NCI-H345 treated with DMSO at 0.1 percent for 48 hours (cell line): ENCODE measurements around the gene ACOX2.
A peak's percentile ranks its signal among the peaks of the same experiment; 100 is the strongest.
"Not testable (repeated sequence)": the region's sequence is repeated elsewhere in the genome, so short reads cannot be mapped to it uniquely, and the experiment has no call there.

Source experiments
- DNase-seq: peaks from one replicate; lab custom pipeline; 2025; ENCODE audit not compliant: unreplicated experiment; lab: John Stamatoyannopoulos, UW

Gene ACOX2

GRCh38 chr3:58535531-58536500, 1.2 kb downstream of the ACOX2 start:
- no peak for DNase-seq

GRCh38 chr3:58534592-58535494, 2.1 kb downstream of the ACOX2 start:
- DNase-seq = no peak

DNA sequence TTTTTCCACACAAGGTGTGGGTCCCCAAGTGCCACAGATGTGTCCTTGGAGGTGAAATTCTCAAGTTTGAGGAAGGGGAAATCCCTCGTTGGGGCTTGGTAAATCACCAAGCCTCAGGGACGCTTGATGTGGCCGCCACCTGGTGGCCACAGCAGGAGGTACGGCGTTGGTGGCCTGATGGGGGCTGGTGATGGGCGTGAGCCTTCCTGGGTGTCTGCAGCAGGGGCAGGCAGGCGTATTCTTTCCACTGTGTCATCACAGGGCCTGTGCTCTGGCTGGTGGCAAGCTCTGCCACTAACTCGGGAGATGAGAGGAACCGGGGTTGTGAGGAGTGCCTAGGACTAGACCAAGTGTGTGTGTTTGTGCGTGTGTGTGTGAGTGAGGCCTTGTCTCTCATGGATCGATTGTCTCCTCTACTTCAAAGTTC, 4.2 kb downstream of the ACOX2 start:
- DNase-seq = peak; percentile 8

- no peak for DNase-seq
Measured at GRCh38 chr3:58531956-58532355, 5.0 kb downstream of the ACOX2 start.

- no peak for DNase-seq
Measured at GRCh38 chr3:58531555-58531954, 5.4 kb downstream of the ACOX2 start.

DNA sequence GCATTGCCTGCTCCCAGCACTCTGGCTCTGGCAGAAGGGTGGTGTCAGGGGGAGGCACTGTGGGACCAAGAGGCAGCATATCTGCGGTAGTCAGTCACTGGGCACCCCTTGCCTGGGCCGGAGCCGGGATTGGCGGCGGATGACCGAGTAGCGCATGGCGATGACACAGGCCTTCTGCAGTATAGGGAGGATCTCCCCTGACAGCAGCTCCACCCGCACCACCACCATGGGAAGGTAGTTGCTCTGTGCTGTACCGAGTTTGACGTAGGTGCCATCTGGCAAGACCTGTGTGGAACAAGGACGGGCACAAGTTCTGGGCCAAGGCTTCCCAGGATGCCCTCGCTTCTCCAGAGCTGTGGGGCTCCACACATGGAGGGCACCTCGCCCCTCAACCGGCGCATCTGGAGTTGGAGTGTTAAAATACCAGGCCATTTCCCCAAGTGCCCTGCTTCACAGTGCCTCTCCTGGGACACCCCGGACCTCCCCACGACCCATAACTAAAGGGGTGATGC, 6.6 kb downstream of the ACOX2 start:
- no peak for DNase-seq

GRCh38 chr3:58529516-58530353, 7.3 kb downstream of the ACOX2 start:
- no peak for DNase-seq

DNA sequence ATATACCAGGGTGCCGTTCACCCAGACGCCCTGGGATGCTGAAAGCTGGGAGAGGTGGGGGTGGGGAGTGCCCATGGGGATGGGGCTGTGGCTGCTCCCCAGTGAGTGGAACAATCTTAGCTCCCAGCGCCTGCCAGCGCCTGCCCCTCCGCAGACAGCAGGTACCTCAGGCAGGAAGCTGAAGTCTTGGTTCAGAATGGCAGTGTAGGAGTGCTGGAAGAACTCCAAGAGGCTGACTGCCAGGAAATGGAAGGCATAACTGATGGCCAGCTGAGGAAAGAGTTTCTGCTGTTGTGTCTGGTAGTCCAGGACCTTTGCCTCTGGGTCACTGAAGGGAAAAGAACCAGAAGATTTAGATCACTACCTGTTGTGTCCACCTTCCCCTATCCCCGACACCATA, 8.4 kb downstream of the ACOX2 start:
- no peak for DNase-seq

GRCh38 chr3:58527440-58527839, 9.6 kb downstream of the ACOX2 start:
- not testable (repeated sequence) for DNase-seq

- no peak for DNase-seq
Measured at GRCh38 chr3:58526515-58526957, 10.5 kb downstream of the ACOX2 start.

DNA sequence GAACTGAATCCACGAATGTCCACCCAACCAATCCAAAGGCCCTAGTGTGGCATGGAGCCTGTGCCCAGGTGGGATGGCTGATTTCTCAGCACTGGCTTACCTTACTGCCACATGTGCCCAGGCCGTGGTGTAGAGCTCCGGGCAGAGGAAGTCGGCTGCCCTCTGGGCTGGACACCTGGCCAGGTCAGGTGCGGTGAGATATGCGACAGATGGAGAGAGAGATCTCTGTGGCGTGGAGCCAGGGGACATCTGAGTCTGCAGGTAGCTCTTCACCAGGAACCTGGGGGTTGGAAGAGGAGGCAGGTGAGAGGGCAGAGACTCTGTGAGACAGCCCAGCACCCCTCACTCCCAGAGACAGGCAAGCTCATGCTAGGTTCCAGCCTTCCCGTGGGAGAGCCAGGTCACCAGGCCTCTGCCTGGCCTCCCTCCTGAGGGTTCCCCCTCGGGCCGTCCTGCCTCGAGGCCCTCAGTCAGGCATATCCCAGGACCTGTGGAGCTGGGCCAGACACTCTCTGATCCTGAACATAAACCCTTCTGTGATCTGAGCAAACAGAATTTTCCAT, 12.6 kb downstream of the ACOX2 start:
- DNase-seq = no peak

GRCh38 chr3:58522759-58523425, 14.1 kb downstream of the ACOX2 start:
- DNase-seq = no peak

DNA sequence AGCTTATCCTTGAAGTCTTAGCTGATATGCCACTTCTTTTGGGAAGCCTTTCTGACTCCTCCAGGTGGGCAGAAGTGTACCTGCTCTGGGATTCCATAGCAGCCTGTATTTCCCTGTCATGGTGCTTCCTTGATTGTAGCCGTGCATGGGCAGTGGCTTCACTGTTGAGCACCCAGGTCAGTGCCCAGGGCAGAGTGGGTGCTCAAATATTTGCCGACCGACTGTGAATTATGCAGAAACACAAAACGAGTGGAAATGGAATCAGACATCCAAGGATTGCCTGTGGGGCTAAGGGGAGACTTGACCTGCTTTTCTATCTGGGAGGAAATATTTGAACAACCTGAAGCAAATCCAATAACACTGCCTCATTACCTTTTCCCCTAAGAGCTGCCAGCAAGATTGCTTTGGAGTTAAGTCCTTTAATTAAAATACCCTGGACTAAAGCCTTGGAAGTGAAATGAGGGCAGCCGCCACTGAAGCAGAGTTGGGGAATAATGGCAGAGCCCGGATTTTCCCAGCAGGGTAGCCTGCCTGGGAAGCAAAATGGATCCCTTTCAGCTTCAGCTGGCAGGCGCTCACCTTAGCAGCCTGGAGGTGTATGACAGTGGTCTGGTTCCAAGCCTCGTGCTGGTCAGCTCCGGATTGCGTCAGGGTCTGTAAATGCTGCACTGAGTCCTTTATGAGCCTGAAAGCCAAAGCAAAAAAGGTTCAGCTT, 14.9 kb downstream of the ACOX2 start:
- no peak for DNase-seq

- no peak for DNase-seq
Measured at GRCh38 chr3:58521336-58521670, 15.7 kb downstream of the ACOX2 start.

DNA sequence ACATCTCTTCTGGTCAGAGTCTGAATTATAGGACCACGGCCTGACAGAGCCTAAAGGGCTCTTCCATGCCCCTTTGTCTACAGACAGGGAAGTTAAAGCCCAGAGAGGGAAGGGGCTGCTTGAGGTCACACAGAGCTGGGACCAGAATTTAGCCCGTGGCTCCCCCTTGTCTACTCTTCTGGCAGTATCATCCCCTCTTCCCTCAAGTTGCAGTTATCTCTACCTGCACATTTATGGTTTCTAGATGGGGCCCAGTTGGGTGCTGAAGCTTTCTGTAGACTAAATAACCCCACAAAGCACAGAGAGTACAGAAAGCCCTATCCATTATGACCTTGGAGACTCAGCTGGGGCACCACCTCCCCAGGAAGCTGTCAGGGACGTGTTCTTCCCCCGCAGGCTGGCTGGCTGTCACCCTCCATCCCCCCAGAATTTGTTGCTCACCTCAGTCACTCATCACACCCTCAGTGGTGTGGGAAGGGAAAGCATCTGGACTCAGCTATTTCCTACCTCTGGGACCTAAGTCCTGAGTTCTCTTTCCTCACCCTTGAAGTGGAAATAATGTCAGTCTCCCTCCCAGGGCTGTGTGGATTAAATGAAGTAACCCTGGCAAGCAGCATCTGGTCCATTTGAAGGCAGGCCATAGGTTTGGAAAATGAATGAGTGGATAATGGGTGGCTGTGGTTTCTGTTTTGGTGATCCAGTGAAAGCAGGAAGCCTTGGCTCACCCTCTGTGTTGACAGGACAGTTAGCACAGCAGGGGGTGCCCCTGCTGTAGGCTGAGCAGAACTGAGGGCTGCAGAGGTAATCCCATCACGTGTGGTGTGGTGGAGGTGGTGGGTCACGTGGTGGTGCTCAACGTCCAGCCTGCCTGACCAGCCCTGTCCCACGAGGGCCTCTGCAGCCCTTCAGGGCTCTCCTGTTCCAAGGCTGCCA, 16.3 kb downstream of the ACOX2 start:
- no peak for DNase-seq

DNA sequence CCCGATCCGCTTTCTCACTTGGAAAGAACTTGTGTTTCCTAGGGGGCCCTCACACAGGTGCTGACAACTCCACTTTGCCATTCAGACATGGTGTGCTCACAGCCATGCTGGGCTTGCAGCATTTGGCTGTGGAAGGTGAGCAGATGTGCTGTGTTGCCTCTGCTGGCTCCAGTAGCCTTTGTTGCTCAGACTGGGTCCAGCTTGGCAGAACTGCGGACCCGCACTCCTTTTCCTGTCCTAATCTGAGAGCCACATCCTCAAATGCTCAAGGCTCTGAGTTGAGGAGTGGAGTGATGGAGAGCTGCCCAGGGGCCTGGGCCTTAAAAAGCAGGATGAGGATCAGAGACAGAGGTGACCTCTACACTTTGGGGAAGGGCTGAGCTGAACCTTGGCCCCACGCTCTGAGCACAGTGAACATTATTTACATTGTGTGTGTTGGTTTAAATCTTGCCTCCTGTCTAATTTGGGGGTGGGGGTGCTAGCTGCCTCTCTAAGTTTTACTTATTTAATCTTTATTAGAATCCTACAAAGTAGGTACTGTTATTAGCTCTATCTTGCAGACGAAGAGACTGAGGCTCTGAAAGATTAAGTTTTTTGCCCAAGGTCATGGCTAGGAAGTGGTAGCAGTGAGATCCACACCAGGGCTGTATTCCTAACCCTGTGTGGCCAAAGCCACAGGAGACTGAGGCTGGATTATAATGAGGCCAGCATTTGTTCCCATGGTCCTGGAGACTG, 17.2 kb downstream of the ACOX2 start:
- DNase-seq = no peak

- DNase-seq = no peak
Measured at GRCh38 chr3:58518291-58518789, 18.6 kb downstream of the ACOX2 start.
